HEK293 (cell line): ENCODE results near the gene HS3ST3A1.

ENCODE experiments used
- ATF2 ChIP-seq: fragments of 450-650 bp; formaldehyde crosslinking; IDR thresholded peaks from 2 replicates; pipeline ENCODE4 v1.5.1; 2016; ENCODE audit warnings: missing biosample characterization, missing genetic modification characterization, low read depth
- CTCF ChIP-seq: fragments of 450-650 bp; formaldehyde crosslinking; IDR thresholded peaks from 2 replicates; pipeline ENCODE4 v1.5.1; 2016; ENCODE audit warnings: missing biosample characterization, missing genetic modification characterization
- PBX3 ChIP-seq: sonication (generic); formaldehyde crosslinking; IDR thresholded peaks from 2 replicates; pipeline ENCODE4 v1.8.1; 2022; ENCODE audit warnings: mild to moderate bottlenecking, moderate library complexity, missing genetic modification reagents
- ZNF214 ChIP-seq: fragments of 450-650 bp; formaldehyde crosslinking; IDR thresholded peaks from 2 replicates; pipeline ENCODE4 v1.5.1; 2017; ENCODE audit warnings: missing biosample characterization, mild to moderate bottlenecking, missing genetic modification characterization, borderline replicate concordance
- ZNF274 ChIP-seq, 2 experiments: fragments of 200-500 bp in 1 of 2; fragments of 450-650 bp in 1 of 2; sonication (Bioruptor generic) in 1 of 2; formaldehyde crosslinking in 1 of 2; IDR thresholded peaks; 2 replicates each; pipeline versions ENCODE4 v1.5.1 to v1.6.1; 2014 to 2016; ENCODE audit warnings: borderline replicate concordance in 1 of 2, inconsistent platforms in 1 of 2, low read length in 1 of 2, missing biosample characterization in 1 of 2, missing genetic modification characterization in 1 of 2
- ZNF544 ChIP-seq: fragments of 450-650 bp; formaldehyde crosslinking; IDR thresholded peaks from 2 replicates; pipeline ENCODE4 v1.5.0; 2017; ENCODE audit warnings: missing biosample characterization, missing genetic modification characterization
- ZNF768 ChIP-seq: fragments of 450-650 bp; formaldehyde crosslinking; IDR thresholded peaks from 2 replicates; pipeline ENCODE4 v1.5.1; 2018; ENCODE audit warnings: missing biosample characterization, mild to moderate bottlenecking, missing genetic modification characterization

- TF ChIP-seq CTCF (tag by site-specific recombination) = no peak
- TF ChIP-seq PBX3 (CRISPR knock-in tag) = no peak
- TF ChIP-seq ZNF768 (tag by site-specific recombination) = no peak
- no peak for TF ChIP-seq ZNF274 (IDR thresholded peaks at IDR 0.05; ENCODE audit: low read length)
- TF ChIP-seq ZNF274 (tag by site-specific recombination; IDR thresholded peaks at IDR 0.05; ENCODE audit: borderline replicate concordance) = no peak
- TF ChIP-seq ZNF214 = no peak
- TF ChIP-seq ATF2 (tag by site-specific recombination) = no peak
- TF ChIP-seq ZNF544 (tag by site-specific recombination) = no peak
These were observed 91.7 kb downstream of the HS3ST3A1 start for GRCh38 chr17:13510062-13510461.
